Upper lobe of left lung (tissue), 6 donors: ENCODE results near the gene LCOR. TPM values are rescaled to one million over a fixed set of nuclear protein-coding genes. Genes with fewer than 3 reads are reported as not detected.

ENCODE experiments used
- ATAC-seq, 2 donors: fragments of 200-7000 bp; cut with Tn5 transposase; one replicate each; pipeline ENCODE4 v1.9.1; 2022; ENCODE audit warnings: mild to moderate bottlenecking in 2 of 2, moderate library complexity in 2 of 2; ENCODE audit not compliant: low FRiP score in 2 of 2
- DNase-seq, 2 donors: peaks; one replicate each; pipeline ENCODE4 v3.0.0-alpha.2; 2019 to 2020
- H3K27ac ChIP-seq, 4 donors: fragments of 200-600 bp; sonication (generic); one replicate each; pipeline ENCODE4 v1.5.1; 2016 to 2019
- H3K27me3 ChIP-seq, 4 donors: fragments of 200-600 bp; sonication (generic); one replicate each; pipeline ENCODE4 v1.5.1; 2017 to 2019
- H3K36me3 ChIP-seq, 4 donors: fragments of 200-600 bp; sonication (generic); one replicate each; pipeline ENCODE4 v1.5.1; 2016 to 2019
- H3K4me1 ChIP-seq, 4 donors: fragments of 200-600 bp; sonication (generic); one replicate each; pipeline ENCODE4 v1.5.1; 2018 to 2019
- H3K4me3 ChIP-seq, 4 donors: fragments of 200-600 bp; sonication (generic); one replicate each; pipeline ENCODE4 v1.5.1; 2017 to 2019; ENCODE audit warnings: mild to moderate bottlenecking in 2 of 4, moderate library complexity in 1 of 4
- H3K9me3 ChIP-seq, 4 donors: fragments of 200-600 bp; sonication (generic); one replicate each; pipeline ENCODE4 v1.5.1; 2018 to 2019
- EP300 ChIP-seq, 4 donors: sonication (generic); formaldehyde crosslinking; IDR thresholded peaks; one replicate each; pipeline ENCODE4 v1.5.1; 2017; ENCODE audit warnings: antibody characterized with exemption in 4 of 4, control low read depth in 2 of 4
- POLR2A ChIP-seq, 4 donors: fragments of 450-650 bp; IDR thresholded peaks; one replicate each; pipeline ENCODE4 v1.5.1; 2016 to 2017; ENCODE audit warnings: antibody characterized with exemption in 4 of 4, mild to moderate bottlenecking in 2 of 4
- POLR2AphosphoS5 ChIP-seq, 2 donors: sonication (generic); formaldehyde crosslinking; IDR thresholded peaks; one replicate each; pipeline ENCODE4 v1.5.1; 2017; ENCODE audit warnings: antibody characterized with exemption in 2 of 2
- WGBS, 2 donors: methylation state at CpG; one replicate each; pipeline ENCODE4 v1.1.5; 2017 to 2018; 5-methylcytosine and 5-hydroxymethylcytosine counted together
- total RNA-seq, 6 donors: library from RNA; depleted of rRNA in 4 of 6; stranded (reverse); fragments of >200 nt in 4 of 6; gene quantifications; one replicate each; pipeline versions ENCODE4 v1.1.0 to v1.2.1, GENCODE V29; 2016 to 2021
- TF ChIP-seq, protein P1 (sequence below), 6 experiments: fragments of 450-650 bp in 4 of 6; fragments of 200-600 bp in 2 of 6; sonication (generic) in 2 of 6; IDR thresholded peaks; one replicate each; pipeline ENCODE4 v1.5.1; 2016 to 2019; ENCODE audit warnings: antibody characterized with exemption in 6 of 6
- donor health status: DM: no; HTN: no; CAD: no; lungs with moderate emphysema.
- donor health status: DM: no; HTN: yes; CAD: no; lungs with severe emphysema.

LCOR gene
- total RNA-seq, 6 donors from 2014 or later, result 18.6 to 54.7 (median 28.0) TPM

DNA sequence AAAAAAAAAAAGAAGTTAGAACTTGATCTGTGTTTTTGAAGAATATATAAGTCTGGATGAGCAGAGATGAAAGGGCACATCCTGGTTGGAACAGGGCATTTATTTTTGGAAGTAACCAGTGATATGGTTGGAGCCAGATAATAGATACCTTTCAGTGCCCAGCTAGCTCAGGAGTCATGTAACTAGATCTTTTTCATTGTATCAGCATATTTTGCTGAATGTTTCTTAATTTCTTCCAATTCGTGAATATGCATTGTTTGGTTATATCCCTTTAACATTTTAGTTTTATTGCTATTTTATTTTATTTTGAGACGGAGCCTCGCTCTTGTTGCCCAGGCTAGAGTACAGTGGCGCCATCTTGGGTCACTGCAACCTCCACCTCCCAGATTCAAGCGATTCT lies 81.8 kb downstream of the LCOR start:
- Histone ChIP-seq H3K27ac (no peak overlapping the region), H3K36me3 (peaks cover 0 to 10% (median 1%) of the 10 kb centered on the region in 4 donors), H3K27me3 (no peaks in the 10 kb centered on the region), H3K4me3 (no peak overlapping the region), H3K4me1 (no peaks in the 10 kb centered on the region), H3K9me3 (no peaks in the 10 kb centered on the region)
- no peak for TF ChIP-seq EP300 (IDR thresholded peaks at IDR 0.05)
- no peak for TF ChIP-seq POLR2A (IDR thresholded peaks at IDR 0.05)
- no peak for TF ChIP-seq POLR2AphosphoS5 (IDR thresholded peaks at IDR 0.05)
- TF ChIP-seq, protein P1, sequence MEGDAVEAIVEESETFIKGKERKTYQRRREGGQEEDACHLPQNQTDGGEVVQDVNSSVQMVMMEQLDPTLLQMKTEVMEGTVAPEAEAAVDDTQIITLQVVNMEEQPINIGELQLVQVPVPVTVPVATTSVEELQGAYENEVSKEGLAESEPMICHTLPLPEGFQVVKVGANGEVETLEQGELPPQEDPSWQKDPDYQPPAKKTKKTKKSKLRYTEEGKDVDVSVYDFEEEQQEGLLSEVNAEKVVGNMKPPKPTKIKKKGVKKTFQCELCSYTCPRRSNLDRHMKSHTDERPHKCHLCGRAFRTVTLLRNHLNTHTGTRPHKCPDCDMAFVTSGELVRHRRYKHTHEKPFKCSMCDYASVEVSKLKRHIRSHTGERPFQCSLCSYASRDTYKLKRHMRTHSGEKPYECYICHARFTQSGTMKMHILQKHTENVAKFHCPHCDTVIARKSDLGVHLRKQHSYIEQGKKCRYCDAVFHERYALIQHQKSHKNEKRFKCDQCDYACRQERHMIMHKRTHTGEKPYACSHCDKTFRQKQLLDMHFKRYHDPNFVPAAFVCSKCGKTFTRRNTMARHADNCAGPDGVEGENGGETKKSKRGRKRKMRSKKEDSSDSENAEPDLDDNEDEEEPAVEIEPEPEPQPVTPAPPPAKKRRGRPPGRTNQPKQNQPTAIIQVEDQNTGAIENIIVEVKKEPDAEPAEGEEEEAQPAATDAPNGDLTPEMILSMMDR (IDR thresholded peaks at IDR 0.05), result no peak
- 92% methylated on average over 5 of the region's 5 CpGs for WGBS, 2 donors
- ATAC-seq (no peak), DNase-seq (no peak)

DNA sequence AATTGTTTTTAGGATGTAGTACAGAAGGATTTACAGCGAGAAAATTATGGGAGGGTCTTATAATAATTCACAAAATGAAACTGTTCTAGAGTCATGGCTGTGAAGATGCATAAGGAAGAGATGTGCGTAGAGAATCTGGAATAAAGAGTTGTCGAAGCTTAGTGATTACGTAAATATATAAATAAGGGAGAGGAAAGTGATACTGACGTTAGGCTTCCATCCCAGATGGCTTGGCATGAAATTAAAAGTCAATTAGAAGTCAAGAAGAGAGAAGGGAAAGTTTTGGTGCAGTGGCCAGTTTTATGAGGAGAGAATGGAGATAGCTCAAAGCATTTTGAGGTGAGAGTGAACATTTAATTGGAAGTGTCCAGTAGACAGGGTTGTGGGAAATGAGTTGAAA lies 85.5 kb downstream of the LCOR start:
- DNase-seq (no peak), ATAC-seq (no peak)
- 82 to 85% methylated on average over 5 of the region's 5 CpGs for WGBS, 2 donors
- Histone ChIP-seq H3K9me3 (no peaks in the 10 kb centered on the region), H3K4me1 (no peaks in the 10 kb centered on the region), H3K27ac (no peak overlapping the region), H3K36me3 (peaks cover 0 to 10% (median 1%) of the 10 kb centered on the region in 4 donors), H3K27me3 (no peaks in the 10 kb centered on the region), H3K4me3 (no peak overlapping the region)
- TF ChIP-seq, protein P1 (IDR thresholded peaks at IDR 0.05), result no peak
- TF ChIP-seq POLR2A (IDR thresholded peaks at IDR 0.05), result no peak
- no peak for TF ChIP-seq POLR2AphosphoS5 (IDR thresholded peaks at IDR 0.05)
- no peak for TF ChIP-seq EP300 (IDR thresholded peaks at IDR 0.05)

DNA sequence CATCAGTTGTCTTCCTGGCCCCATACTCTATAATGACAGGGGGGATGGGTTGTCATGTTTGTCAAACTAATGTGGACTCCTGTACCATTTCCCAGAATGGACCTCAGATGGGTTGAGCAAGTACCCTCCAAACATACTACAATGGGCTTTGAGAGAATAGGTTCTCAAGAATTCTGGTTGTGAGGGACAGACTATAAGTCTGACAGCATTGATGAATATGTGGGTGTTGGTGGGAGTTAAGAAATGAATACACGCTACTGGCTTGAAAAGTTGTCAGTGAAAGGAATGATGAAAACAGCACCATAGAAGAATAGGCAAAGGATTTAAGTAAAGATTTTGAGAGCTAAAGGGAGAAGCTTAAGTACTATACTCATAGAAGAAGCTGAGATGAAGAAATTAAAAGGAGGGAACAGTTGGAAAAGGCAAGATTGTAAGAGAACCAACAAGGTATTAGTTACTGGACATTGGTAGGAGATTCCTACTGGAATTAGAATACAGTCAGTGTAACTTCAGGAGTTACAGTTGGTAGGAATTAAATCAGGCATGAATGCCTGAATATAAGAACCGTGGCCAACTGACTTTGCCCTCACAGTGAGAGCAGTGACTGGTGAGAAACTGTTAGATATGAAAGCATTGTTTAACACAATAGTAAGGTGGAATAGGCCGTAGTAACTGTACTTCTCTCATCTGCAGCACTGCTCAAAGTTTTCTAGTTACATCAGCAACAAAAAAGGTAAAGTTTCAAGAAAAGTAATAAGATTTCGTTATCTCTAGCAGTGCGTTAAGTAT lies 86.3 kb downstream of the LCOR start:
- H3K27me3 ChIP-seq, result no peaks in the 10 kb centered on the region
- DNase-seq (no peak), ATAC-seq (no peak)
- TF ChIP-seq EP300 (IDR thresholded peaks at IDR 0.05), result no peak
- TF ChIP-seq, protein P1 (IDR thresholded peaks at IDR 0.05), result no peak
- TF ChIP-seq POLR2A (IDR thresholded peaks at IDR 0.05), result no peak
- no peak for TF ChIP-seq POLR2AphosphoS5 (IDR thresholded peaks at IDR 0.05)
- H3K4me1 ChIP-seq, result no peaks in the 10 kb centered on the region
- H3K9me3 ChIP-seq, result no peaks in the 10 kb centered on the region
- peaks cover 0 to 10% (median 1%) of the 10 kb centered on the region in 4 donors for H3K36me3 ChIP-seq
- no peak overlapping the region for H3K27ac ChIP-seq
- WGBS, 2 donors, result 89 to 92% methylated on average over 5 of the region's 5 CpGs
- no peak overlapping the region for H3K4me3 ChIP-seq

DNA sequence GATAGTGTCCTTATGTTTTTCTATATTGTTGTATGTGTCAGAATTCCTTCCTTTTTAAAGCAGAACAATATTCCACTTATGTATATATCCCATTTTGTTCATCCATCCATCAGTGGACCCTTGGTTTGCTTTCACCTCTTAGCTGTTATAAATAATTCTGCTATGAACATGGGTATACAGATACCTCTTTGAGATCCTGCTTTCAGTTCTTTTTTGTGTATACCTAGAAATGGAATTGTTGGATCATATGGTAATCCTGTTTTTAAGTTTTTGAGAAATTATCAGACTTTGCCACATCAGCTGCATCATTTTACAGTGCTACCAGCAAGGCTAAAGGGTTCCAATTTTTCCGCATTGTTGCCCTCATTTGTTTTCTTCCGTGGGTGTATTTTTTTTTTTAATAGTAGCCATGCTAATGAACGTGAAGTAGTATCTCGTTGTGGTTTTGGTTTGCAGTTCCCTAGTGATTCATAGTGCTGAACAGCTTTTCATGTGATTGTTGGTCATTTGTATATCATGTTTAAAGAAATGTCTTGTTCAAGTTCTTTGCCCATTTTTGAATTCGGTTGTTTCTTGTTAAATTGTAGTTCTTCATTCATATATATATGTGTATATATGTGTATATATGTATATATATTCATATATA lies 87.8 kb downstream of the LCOR start:
- no peaks in the 10 kb centered on the region for H3K27me3 ChIP-seq
- H3K36me3 ChIP-seq, result peaks cover 0 to 8% (median 1%) of the 10 kb centered on the region in 4 donors
- DNase-seq (no peak), ATAC-seq (no peak)
- no peak overlapping the region for H3K27ac ChIP-seq
- TF ChIP-seq, protein P1 (IDR thresholded peaks at IDR 0.05), result no peak
- TF ChIP-seq EP300 (IDR thresholded peaks at IDR 0.05) (no peak), POLR2A (IDR thresholded peaks at IDR 0.05) (no peak), POLR2AphosphoS5 (IDR thresholded peaks at IDR 0.05) (no peak)
- no peak overlapping the region for H3K4me3 ChIP-seq
- WGBS, 2 donors, result 87 to 90% methylated on average over 5 of the region's 5 CpGs
- H3K9me3 ChIP-seq, result no peaks in the 10 kb centered on the region
- peaks cover 0 to 6% (median 0%) of the 10 kb centered on the region in 4 donors for H3K4me1 ChIP-seq
